Esophagus (tissue), 2 donors: Measurements from ENCODE around the gene CACNA1H. TPM values are rescaled to one million over a fixed set of nuclear protein-coding genes. Genes with fewer than 3 reads are reported as not detected.
A peak's percentile ranks its signal among the peaks of the same experiment; 100 is the strongest.

ENCODE experiments used
- H3K27ac ChIP-seq, 2 donors: one replicate each; pipeline ENCODE4 v1.5.1; 2013; ENCODE audit warnings: low read depth in 2 of 2, mild to moderate bottlenecking in 2 of 2, inconsistent platforms in 1 of 2, low read length in 1 of 2, moderate library complexity in 1 of 2
- H3K27me3 ChIP-seq, 2 donors: one replicate each; pipeline ENCODE4 v1.6.1; 2013; ENCODE audit warnings: low read length in 2 of 2, control low read depth in 1 of 2, mild to moderate bottlenecking in 1 of 2; ENCODE audit not compliant: insufficient read depth in 2 of 2, control insufficient read depth in 1 of 2
- H3K36me3 ChIP-seq, 2 donors: one replicate each; pipeline ENCODE4 v1.6.1; 2013; ENCODE audit warnings: low read length in 1 of 2; ENCODE audit not compliant: control insufficient read depth in 2 of 2, insufficient read depth in 2 of 2
- H3K4me1 ChIP-seq, 2 donors: one replicate each; pipeline ENCODE4 v1.6.1; 2013; ENCODE audit warnings: low read length in 1 of 2; ENCODE audit not compliant: control insufficient read depth in 2 of 2, insufficient read depth in 2 of 2
- H3K4me3 ChIP-seq, 2 donors: one replicate each; pipeline ENCODE4 v1.5.1; 2013; ENCODE audit warnings: low read length in 2 of 2, mild to moderate bottlenecking in 2 of 2, low read depth in 1 of 2, moderate library complexity in 1 of 2
- H3K9me3 ChIP-seq, 2 donors: one replicate each; pipeline ENCODE4 v1.6.1; 2013; ENCODE audit warnings: mild to moderate bottlenecking in 2 of 2, low read depth in 1 of 2, low read length in 1 of 2, moderate library complexity in 1 of 2; ENCODE audit not compliant: control insufficient read depth in 2 of 2, insufficient read depth in 1 of 2
- WGBS, 2 donors: extraction: QIAGEN DNeasy Blood & Tissue Kit; methylation state at CpG; one replicate each; pipeline ENCODE4 v1.1.7; 2013; 5-methylcytosine and 5-hydroxymethylcytosine counted together
- polyA plus RNA-seq, 2 donors: library from polyadenylated mRNA; stranded (reverse); fragments of 200-250 nt; gene quantifications; one replicate each; pipeline ENCODE4 v1.2.3, GENCODE V29; 2013
- donor health status: healthy with polysubstance abuse.
- donor health status: Bipolar disorder and iron deficiency.

CACNA1H gene
- polyA plus RNA-seq, 2 donors = 6.4 to 6.5 TPM

DNA sequence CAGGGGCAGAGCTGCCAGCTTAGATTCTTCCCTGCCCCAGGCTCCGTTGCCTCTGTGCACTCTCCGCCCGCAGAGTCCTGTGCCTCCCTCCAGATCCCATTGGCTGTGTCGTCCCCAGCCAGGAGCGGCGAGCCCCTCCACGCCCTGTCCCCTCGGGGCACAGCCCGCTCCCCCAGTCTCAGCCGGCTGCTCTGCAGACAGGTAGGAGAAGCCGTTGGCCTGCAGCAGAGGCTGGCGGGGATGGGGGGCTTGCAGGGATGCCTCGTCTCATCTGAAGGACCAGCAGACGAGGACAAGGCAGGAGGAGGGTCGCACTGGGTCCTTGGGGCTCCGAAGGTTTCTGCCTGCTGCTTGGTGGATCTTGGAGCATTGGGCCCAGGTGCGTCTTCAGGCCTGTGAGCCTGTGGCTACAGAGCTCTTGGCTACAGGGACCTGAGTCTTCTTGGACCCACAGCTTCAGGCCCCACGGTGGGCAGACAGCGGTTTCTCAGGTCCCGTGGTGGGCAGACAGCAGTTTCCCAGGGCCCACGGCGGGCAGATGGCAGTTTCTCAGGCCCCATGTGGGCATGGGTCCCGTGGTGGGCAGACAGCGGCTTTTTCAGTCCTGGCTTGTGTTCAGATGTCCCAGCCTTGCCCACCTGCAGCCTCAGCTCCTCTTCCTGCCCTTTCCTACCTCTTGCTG is 66.2 kb downstream of the CACNA1H start:
- no peaks in the 10 kb centered on the region for H3K9me3 ChIP-seq
- no peak overlapping the region for H3K4me3 ChIP-seq
- no peaks in the 10 kb centered on the region for H3K36me3 ChIP-seq
- no peak overlapping the region for H3K27ac ChIP-seq
- H3K4me1 ChIP-seq = no peaks in the 10 kb centered on the region
- no peaks in the 10 kb centered on the region for H3K27me3 ChIP-seq
- WGBS, 2 donors = 76 to 85% methylated on average over 21 to 24 of the region's 24 CpGs

DNA sequence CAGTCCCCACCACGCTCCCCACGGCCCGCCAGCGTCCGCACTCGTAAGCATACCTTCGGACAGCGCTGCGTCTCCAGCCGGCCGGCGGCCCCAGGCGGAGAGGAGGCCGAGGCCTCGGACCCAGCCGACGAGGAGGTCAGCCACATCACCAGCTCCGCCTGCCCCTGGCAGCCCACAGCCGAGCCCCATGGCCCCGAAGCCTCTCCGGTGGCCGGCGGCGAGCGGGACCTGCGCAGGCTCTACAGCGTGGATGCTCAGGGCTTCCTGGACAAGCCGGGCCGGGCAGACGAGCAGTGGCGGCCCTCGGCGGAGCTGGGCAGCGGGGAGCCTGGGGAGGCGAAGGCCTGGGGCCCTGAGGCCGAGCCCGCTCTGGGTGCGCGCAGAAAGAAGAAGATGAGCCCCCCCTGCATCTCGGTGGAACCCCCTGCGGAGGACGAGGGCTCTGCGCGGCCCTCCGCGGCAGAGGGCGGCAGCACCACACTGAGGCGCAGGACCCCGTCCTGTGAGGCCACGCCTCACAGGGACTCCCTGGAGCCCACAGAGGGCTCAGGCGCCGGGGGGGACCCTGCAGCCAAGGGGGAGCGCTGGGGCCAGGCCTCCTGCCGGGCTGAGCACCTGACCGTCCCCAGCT is 67.3 kb downstream of the CACNA1H start:
- Histone ChIP-seq H3K4me1 (no peaks in the 10 kb centered on the region), H3K9me3 (no peaks in the 10 kb centered on the region), H3K27me3 (no peaks in the 10 kb centered on the region), H3K27ac (no peak overlapping the region), H3K4me3 (no peak overlapping the region), H3K36me3 (no peaks in the 10 kb centered on the region)
- WGBS, 2 donors = 89% methylated on average over 43 to 55 of the region's 55 CpGs

DNA sequence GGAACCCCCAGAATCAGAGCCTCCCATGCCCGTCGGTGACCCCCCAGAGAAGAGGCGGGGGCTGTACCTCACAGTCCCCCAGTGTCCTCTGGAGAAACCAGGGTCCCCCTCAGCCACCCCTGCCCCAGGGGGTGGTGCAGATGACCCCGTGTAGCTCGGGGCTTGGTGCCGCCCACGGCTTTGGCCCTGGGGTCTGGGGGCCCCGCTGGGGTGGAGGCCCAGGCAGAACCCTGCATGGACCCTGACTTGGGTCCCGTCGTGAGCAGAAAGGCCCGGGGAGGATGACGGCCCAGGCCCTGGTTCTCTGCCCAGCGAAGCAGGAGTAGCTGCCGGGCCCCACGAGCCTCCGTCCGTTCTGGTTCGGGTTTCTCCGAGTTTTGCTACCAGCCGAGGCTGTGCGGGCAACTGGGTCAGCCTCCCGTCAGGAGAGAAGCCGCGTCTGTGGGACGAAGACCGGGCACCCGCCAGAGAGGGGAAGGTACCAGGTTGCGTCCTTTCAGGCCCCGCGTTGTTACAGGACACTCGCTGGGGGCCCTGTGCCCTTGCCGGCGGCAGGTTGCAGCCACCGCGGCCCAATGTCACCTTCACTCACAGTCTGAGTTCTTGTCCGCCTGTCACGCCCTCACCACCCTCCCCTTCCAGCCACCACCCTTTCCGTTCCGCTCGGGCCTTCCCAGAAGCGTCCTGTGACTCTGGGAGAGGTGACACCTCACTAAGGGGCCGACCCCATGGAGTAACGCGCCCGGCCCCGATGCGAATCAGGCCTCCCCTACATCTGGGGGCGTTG is 68.1 kb downstream of the CACNA1H start:
- Histone ChIP-seq H3K36me3 (no peaks in the 10 kb centered on the region), H3K4me3 (no peak overlapping the region), H3K27ac (no peak overlapping the region), H3K27me3 (no peaks in the 10 kb centered on the region), H3K4me1 (no peaks in the 10 kb centered on the region), H3K9me3 (no peaks in the 10 kb centered on the region)
- 80 to 81% methylated on average over 48 of the region's 48 CpGs for WGBS, 2 donors

DNA sequence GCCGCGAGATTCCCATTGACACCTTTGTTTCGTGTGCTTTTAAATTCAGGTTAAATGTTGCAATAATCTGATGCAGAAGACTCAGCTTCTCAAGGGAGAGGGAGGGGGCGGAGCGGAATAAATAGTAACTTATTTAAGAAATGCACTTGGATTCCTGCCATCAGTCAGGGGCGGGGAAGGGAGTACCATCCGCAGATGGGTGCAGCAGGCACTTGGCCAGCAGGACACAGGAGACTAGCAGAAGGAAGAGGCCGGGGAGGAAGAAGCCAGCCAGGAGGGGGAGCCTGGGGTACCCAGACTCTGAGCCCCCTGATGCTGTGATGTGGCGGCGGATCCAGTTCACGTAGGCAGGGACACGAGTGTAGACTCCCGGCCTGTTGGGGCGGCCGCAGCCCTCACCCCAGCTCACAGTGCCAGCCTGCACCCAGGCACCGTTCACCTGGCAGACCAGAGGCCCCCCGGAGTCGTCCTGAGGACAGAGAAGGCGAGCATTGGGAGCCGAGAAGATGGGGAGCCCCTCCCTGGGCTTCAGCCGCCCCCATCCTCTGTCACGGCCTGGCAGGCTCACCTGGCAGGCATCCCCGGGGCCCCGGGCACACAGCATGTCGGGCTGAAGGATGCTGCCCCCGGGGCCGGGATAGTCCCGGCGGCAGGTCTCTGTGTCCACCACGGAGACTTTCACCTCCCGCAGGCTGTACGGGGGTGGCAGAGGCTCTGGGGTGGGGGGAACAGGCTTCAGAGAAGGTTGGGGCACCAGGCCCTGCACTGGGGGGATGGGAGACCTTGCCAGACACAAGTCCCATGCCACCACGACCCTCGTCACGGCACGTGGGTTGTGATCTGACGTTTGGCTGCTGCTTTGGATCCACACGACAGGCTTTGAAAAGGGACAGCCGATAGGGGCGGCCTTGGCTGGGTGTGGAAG is 69.0 kb downstream of the CACNA1H start:
- Histone ChIP-seq H3K4me3 (no peak overlapping the region), H3K27me3 (no peaks in the 10 kb centered on the region), H3K4me1 (no peaks in the 10 kb centered on the region), H3K36me3 (no peaks in the 10 kb centered on the region), H3K9me3 (no peaks in the 10 kb centered on the region), H3K27ac (no peak overlapping the region)
- 64 to 68% methylated on average over 39 to 40 of the region's 40 CpGs for WGBS, 2 donors

DNA sequence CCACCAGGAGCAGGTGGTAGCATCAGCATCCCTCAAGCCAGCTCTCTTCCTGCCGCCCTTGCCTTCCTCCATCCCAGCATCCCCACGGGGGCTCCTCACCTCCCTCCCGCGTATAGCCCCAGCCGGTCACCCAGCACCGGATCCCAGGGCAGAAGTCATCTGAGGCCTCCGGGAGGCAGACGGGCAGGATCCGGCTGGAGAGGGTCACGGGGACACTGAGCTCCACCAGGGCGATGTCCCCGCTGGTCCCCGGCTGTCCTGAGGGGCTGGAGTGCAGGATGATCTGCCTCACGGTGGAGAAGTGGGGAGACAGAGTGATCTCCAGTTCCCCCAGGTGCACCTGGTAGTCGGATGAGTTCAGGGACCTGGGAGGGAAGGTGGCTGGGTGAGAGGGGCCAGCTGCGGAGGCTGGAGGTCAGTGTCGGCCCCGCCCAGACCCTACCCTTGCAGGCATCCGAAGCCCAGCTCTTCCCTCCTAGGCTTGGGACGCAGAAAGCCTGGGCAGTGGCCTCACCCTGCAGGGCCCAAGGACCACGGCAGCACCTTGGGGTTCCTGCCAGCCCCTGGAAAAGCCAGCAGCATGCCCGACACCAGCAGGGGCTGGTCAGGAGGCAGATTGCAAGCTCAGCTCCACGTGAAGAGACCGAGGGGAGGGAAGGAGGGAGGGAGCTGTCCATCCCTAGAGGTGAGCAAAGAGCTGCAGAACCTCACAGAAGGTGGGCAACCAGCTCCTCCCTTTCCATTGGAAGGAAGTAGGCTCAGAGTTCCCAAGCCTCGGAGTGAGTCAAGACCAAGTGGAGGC is 69.8 kb downstream of the CACNA1H start:
- 67 to 73% methylated on average over 25 of the region's 25 CpGs for WGBS, 2 donors
- H3K36me3 ChIP-seq = no peaks in the 10 kb centered on the region
- no peaks in the 10 kb centered on the region for H3K27me3 ChIP-seq
- no peaks in the 10 kb centered on the region for H3K9me3 ChIP-seq
- no peaks in the 10 kb centered on the region for H3K4me1 ChIP-seq
- H3K4me3 ChIP-seq = no peak overlapping the region
- H3K27ac ChIP-seq = no peak overlapping the region

DNA sequence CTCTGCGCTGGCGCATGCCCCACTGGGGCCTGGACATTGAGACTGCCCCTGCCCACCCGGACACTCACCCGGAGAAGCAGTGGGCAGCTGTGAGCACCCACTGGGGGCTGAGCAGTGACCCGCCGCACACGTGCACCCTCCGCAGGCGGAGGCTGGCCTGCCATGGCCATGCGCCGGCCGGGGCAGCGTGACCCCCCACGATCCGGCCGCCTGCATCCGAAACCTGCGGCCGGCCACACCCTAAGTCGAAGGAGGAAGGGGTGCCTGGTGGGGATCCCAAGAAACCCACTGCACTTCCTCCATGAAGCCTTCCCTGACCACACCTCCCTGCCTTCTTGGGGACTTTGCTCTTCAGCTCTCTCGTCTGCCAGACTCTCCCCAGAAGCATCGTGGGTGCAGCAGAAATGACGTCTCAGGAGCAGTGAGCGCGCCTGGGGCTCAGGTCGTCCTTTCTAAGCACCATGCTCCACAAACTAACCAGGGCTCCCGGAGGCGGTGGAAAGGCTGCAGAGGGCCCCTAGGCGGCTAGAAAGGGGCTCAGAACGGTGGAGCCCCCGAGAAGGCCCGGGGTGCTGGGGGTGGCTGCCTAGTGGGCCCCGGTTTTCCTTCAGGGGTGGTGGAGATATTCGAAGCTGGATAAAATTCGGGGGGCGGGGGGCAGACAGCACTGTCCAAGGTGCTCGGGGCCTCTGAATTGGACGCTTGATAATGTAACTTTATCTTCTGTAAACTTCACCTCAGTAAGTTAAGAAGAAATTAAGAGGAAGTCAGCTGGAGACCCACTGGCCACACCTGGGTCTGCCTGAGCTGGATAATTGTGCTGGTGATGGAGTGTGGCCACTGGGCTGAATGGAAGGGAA is 70.7 kb downstream of the CACNA1H start:
- no peaks in the 10 kb centered on the region for H3K36me3 ChIP-seq
- no peaks in the 10 kb centered on the region for H3K4me1 ChIP-seq
- 81% methylated on average over 38 of the region's 38 CpGs for WGBS, 2 donors
- no peak overlapping the region for H3K27ac ChIP-seq
- H3K27me3 ChIP-seq = no peaks in the 10 kb centered on the region
- no peaks in the 10 kb centered on the region for H3K9me3 ChIP-seq
- no peak overlapping the region for H3K4me3 ChIP-seq

DNA sequence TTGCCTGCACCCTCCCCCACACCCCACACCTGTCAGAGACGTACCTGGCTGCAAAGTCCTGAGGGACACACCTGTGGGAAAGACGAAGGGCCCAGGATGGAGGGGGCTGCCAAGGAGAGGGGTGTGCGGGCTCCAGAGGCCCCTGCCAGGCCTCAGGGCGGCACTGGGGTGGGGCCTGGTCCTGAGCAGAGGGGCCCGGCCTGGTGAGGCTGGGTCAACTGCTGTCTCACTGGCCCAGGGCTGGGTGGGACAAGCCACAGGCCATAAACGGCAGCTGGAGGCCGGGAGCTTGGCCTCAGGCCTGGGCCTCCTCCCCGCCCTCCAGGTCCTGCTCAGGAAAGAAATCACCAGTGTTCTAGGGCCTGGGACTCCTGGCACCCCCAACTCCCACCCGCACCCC is 71.7 kb downstream of the CACNA1H start:
- no peaks in the 10 kb centered on the region for H3K36me3 ChIP-seq
- WGBS, 2 donors = 48 to 51% methylated on average over 4 to 9 of the region's 9 CpGs
- H3K4me1 ChIP-seq = no peaks in the 10 kb centered on the region
- no peaks in the 10 kb centered on the region for H3K9me3 ChIP-seq
- H3K4me3 ChIP-seq = no peak overlapping the region
- no peaks in the 10 kb centered on the region for H3K27me3 ChIP-seq
- no peak overlapping the region for H3K27ac ChIP-seq

DNA sequence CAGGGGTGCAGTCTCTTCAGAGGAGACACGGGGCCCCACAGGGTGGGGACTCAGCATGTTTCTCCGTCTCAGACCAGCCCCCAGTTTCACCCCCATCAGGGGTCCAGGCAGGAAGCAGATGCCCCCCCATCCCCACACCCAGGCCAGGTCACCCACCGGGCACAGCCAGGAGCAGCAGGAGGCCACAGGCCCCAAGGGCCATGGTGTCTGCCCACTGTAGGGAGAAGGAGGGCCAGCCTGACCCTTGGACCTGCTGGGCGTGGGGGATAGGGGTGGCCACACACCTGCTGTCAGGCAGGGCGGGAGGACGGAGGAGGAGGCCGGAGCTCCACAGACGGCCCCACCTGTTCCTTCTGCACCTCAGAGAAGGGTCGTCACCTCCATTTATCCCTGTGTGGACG is 72.1 kb downstream of the CACNA1H start, which contains the start of gene TPSG1:
TSS of gene TPSG1 (minus strand) at position 218 of the 401 bp plus-strand sequence. CDS start at position 202, 16 bp downstream.
- no peaks in the 10 kb centered on the region for H3K36me3 ChIP-seq
- no peak within 1 kb of the TSS for H3K4me3 ChIP-seq
- 50 to 59% methylated on average over 10 of the region's 10 CpGs for WGBS, 2 donors
- no peaks in the 10 kb centered on the region for H3K9me3 ChIP-seq
- peak within 1 kb of the TSS in 1 of 2 donors; percentile 1 for H3K27ac ChIP-seq
- H3K27me3 ChIP-seq = no peaks in the 10 kb centered on the region
- no peaks in the 10 kb centered on the region for H3K4me1 ChIP-seq
